HPDE6-E6E7 (cell line): Measurements from ENCODE around the gene SELENON.
A peak's percentile ranks its signal among the peaks of the same experiment; 100 is the strongest.
"Not testable (repeated sequence)": the region's sequence is repeated elsewhere in the genome, so short reads cannot be mapped to it uniquely, and the experiment has no call there.

Source experiments
- DNase-seq: peaks from one replicate; pipeline ENCODE4 v3.0.0; 2011; ENCODE audit warnings: missing footprints; ENCODE audit errors: extremely low spot score

The SELENON gene

GRCh38 chr1:25831569-25832196 is 31.7 kb downstream of the SELENON start:
- no peak for DNase-seq

- DNase-seq: no peak
Measured at GRCh38 chr1:25832336-25833037, 32.5 kb downstream of the SELENON start.

GRCh38 chr1:25833158-25833557 is 33.2 kb downstream of the SELENON start:
- DNase-seq: no peak

GRCh38 chr1:25834894-25835293 is 34.9 kb downstream of the SELENON start:
- DNase-seq: no peak

- no peak for DNase-seq
Measured at GRCh38 chr1:25836695-25837094, 36.7 kb downstream of the SELENON start.

- DNase-seq: no peak
Measured at GRCh38 chr1:25837262-25837875, 37.4 kb downstream of the SELENON start.

GRCh38 chr1:25839808-25840207 is 39.8 kb downstream of the SELENON start:
- DNase-seq: not testable (repeated sequence)

GRCh38 chr1:25843483-25843882 is 43.5 kb downstream of the SELENON start:
- DNase-seq: no peak

- no peak for DNase-seq
Measured at GRCh38 chr1:25844536-25845337, 44.7 kb downstream of the SELENON start.

- no peak for DNase-seq
Measured at GRCh38 chr1:25845664-25846063, 45.7 kb downstream of the SELENON start.

GRCh38 chr1:25847929-25848328 is 47.9 kb downstream of the SELENON start:
- no peak for DNase-seq

- DNase-seq: no peak
Measured at GRCh38 chr1:25848531-25848930, 48.5 kb downstream of the SELENON start.

- DNase-seq: no peak
Measured at GRCh38 chr1:25854554-25854953, 54.6 kb downstream of the SELENON start.

- DNase-seq: no peak
Measured at GRCh38 chr1:25856856-25857255, 56.9 kb downstream of the SELENON start.

- no peak for DNase-seq
Measured at GRCh38 chr1:25858494-25858893, 58.5 kb downstream of the SELENON start.

- peak; percentile 88 for DNase-seq
Measured at GRCh38 chr1:25858906-25859789, 59.2 kb downstream of the SELENON start, which contains the start of gene AUNIP. Gene AUNIP, minus strand, starts transcription at chr1:25859457. Its CDS starts 100 bp downstream, at chr1:25859357.

- no peak for DNase-seq
Measured at GRCh38 chr1:25861316-25862286, 61.6 kb downstream of the SELENON start.

- no peak for DNase-seq
Measured at GRCh38 chr1:25862785-25863485, 62.9 kb downstream of the SELENON start.
